Epithelial cell of esophagus (primary cell): ENCODE results near the gene CRTAC1.

Experiments used
- DNase-seq: peaks from one replicate; pipeline ENCODE4 v3.0.0; 2010; ENCODE audit warnings: low read depth
- H3K4me3 ChIP-seq: 2 replicates; pipeline ENCODE4 v1.5.1; 2011; ENCODE audit warnings: mild to moderate bottlenecking, low read length, control low read depth
- CTCF ChIP-seq: IDR thresholded peaks from 2 replicates; pipeline ENCODE4 v1.5.1; 2011; ENCODE audit warnings: low read depth, mild to moderate bottlenecking, low read length, control low read depth, inconsistent platforms; ENCODE audit not compliant: insufficient read depth; ENCODE audit errors: missing control alignments

Gene CRTAC1

GRCh38 chr10:98019784-98020183, 10.6 kb downstream of the CRTAC1 start:
- no peak for TF ChIP-seq CTCF
- no peak for DNase-seq
- no peak overlapping the region for H3K4me3 ChIP-seq

- no peak for DNase-seq
- no peak overlapping the region for H3K4me3 ChIP-seq
- no peak for TF ChIP-seq CTCF
These were observed 13.5 kb downstream of the CRTAC1 start for GRCh38 chr10:98016772-98017475.

- no peak overlapping the region for H3K4me3 ChIP-seq
- no peak for DNase-seq
- TF ChIP-seq CTCF: no peak
These were observed 16.6 kb downstream of the CRTAC1 start for GRCh38 chr10:98013776-98014175.

GRCh38 chr10:98013122-98013521, 17.3 kb downstream of the CRTAC1 start:
- H3K4me3 ChIP-seq: no peak overlapping the region
- DNase-seq: no peak
- no peak for TF ChIP-seq CTCF

GRCh38 chr10:98012644-98013043, 17.8 kb downstream of the CRTAC1 start:
- no peak for TF ChIP-seq CTCF
- H3K4me3 ChIP-seq: no peak overlapping the region
- DNase-seq: no peak

- H3K4me3 ChIP-seq: no peak overlapping the region
- DNase-seq: no peak
- TF ChIP-seq CTCF: no peak
These were observed 19.3 kb downstream of the CRTAC1 start for GRCh38 chr10:98010939-98011685.
